ENCODE data around the gene RPH3AL.

The RPH3AL gene

GRCh38 chr17:388087-388486, 35.5 kb upstream of the RPH3AL start:
- no peak overlapping the region for H3K4me3 ChIP-seq (ENCODE audit: insufficient read depth, low read depth, low read length)
- no peaks in the 10 kb centered on the region for H3K36me3 ChIP-seq (ENCODE audit: control insufficient read depth, insufficient read depth, low read length)
- peaks cover 19% of the 10 kb centered on the region for H3K4me1 ChIP-seq (ENCODE audit: control insufficient read depth, insufficient read depth, low read length)
- H3K27me3 ChIP-seq (ENCODE audit: control insufficient read depth, insufficient read depth, low read length, poor library complexity, severe bottlenecking): peaks cover 30% of the 10 kb centered on the region
- 91 to 94% methylated on average over 10 of the region's 10 CpGs for WGBS, 2 experiments
- H3K27ac ChIP-seq (ENCODE audit: insufficient read depth, low read depth, low read length, poor library complexity, severe bottlenecking): no peak overlapping the region
- H3K9me3 ChIP-seq (ENCODE audit: control insufficient read depth, low read length): no peaks in the 10 kb centered on the region

- Histone ChIP-seq H3K27ac (ENCODE audit: insufficient read depth, low read depth, low read length, poor library complexity, severe bottlenecking) (no peak overlapping the region), H3K27me3 (ENCODE audit: control insufficient read depth, insufficient read depth, low read length, poor library complexity, severe bottlenecking) (peaks cover 36% of the 10 kb centered on the region), H3K4me1 (ENCODE audit: control insufficient read depth, insufficient read depth, low read length) (peaks cover 35% of the 10 kb centered on the region), H3K4me3 (ENCODE audit: insufficient read depth, low read depth, low read length) (peak overlapping the region; percentile 41), H3K36me3 (ENCODE audit: control insufficient read depth, insufficient read depth, low read length) (no peaks in the 10 kb centered on the region), H3K9me3 (ENCODE audit: control insufficient read depth, low read length) (no peaks in the 10 kb centered on the region)
- WGBS, 2 experiments: 1% methylated on average over 57 of the region's 57 CpGs
Observed at GRCh38 chr17:386141-386876, 33.7 kb upstream of the RPH3AL start.

GRCh38 chr17:385836-386140, 33.2 kb upstream of the RPH3AL start:
- Histone ChIP-seq H3K4me3 (ENCODE audit: insufficient read depth, low read depth, low read length) (peak overlapping the region; percentile 41), H3K9me3 (ENCODE audit: control insufficient read depth, low read length) (no peaks in the 10 kb centered on the region), H3K27ac (ENCODE audit: insufficient read depth, low read depth, low read length, poor library complexity, severe bottlenecking) (no peak overlapping the region), H3K4me1 (ENCODE audit: control insufficient read depth, insufficient read depth, low read length) (peaks cover 35% of the 10 kb centered on the region), H3K27me3 (ENCODE audit: control insufficient read depth, insufficient read depth, low read length, poor library complexity, severe bottlenecking) (peaks cover 36% of the 10 kb centered on the region), H3K36me3 (ENCODE audit: control insufficient read depth, insufficient read depth, low read length) (no peaks in the 10 kb centered on the region)
- WGBS, 2 experiments: 0 to 1% methylated on average over 39 to 42 of the region's 42 CpGs

DNA sequence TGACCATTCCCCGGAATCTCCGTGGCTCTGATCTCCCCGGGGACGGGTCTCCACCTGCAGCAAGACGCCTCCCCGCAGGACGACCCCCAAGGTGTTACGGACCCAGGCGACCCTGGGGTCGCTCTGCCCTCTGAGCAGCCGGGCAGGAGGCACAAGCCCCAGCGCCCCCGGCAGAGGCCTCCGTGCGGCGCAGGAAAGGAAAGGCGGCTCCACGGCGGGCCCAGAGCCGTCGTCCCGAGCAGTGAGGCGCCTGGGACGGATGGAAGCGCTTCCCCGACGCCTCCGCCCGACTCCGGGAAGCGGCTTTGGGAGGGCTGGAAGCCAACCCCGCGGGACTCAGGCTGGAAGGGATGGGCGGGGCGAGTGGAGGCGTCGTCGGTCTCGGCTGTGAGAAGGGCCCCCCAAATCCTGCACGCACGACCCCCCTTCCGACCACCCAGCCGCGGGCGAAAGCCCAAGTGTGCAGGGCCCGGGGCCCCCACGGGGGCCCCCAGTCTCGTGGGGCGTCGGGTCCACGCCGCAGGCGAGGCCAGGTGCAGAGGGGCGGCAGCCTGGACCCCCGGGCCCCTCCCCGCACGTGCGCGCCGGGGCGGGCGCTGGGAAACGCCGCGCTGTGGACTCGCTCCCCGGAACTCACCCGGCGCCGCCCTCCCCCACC, 32.7 kb upstream of the RPH3AL start:
- no peaks in the 10 kb centered on the region for H3K9me3 ChIP-seq (ENCODE audit: control insufficient read depth, low read length)
- peak overlapping the region; percentile 41 for H3K4me3 ChIP-seq (ENCODE audit: insufficient read depth, low read depth, low read length)
- H3K4me1 ChIP-seq (ENCODE audit: control insufficient read depth, insufficient read depth, low read length): peaks cover 35% of the 10 kb centered on the region
- H3K27me3 ChIP-seq (ENCODE audit: control insufficient read depth, insufficient read depth, low read length, poor library complexity, severe bottlenecking): peaks cover 36% of the 10 kb centered on the region
- no peak overlapping the region for H3K27ac ChIP-seq (ENCODE audit: insufficient read depth, low read depth, low read length, poor library complexity, severe bottlenecking)
- 1 to 2% methylated on average over 69 to 70 of the region's 70 CpGs for WGBS, 2 experiments
- no peaks in the 10 kb centered on the region for H3K36me3 ChIP-seq (ENCODE audit: control insufficient read depth, insufficient read depth, low read length)

DNA sequence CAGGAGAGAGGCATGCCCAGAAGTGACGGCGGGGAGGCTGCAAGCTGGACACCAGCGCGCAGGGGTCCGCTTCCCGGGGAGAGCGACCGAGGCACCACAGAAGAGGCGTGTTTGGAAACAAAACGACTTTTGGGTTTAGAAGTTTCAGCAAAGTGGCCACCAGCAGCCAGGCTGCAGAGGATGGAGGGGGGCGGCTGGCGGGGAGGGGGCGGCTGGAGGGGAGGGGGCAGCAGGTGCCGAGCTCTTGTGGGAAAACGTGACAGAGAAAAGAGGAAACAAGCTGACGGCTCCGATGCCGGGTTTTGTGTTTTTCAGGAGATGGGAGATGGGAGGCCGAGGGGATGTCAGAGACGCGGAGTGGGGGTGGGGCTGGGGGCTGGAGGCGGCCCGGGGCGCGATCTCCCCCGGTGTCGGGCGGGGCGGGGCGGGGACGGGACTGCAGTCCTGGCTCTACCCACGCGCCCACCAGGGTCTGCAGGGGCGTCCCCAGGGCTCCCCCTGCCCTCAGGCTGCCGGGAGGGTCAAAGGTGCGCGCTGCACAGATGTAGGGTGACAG, 32.1 kb upstream of the RPH3AL start:
- 8 to 11% methylated on average over 37 of the region's 37 CpGs for WGBS, 2 experiments
- Histone ChIP-seq H3K36me3 (ENCODE audit: control insufficient read depth, insufficient read depth, low read length) (no peaks in the 10 kb centered on the region), H3K27ac (ENCODE audit: insufficient read depth, low read depth, low read length, poor library complexity, severe bottlenecking) (no peak overlapping the region), H3K4me1 (ENCODE audit: control insufficient read depth, insufficient read depth, low read length) (peaks cover 35% of the 10 kb centered on the region), H3K27me3 (ENCODE audit: control insufficient read depth, insufficient read depth, low read length, poor library complexity, severe bottlenecking) (peaks cover 36% of the 10 kb centered on the region), H3K4me3 (ENCODE audit: insufficient read depth, low read depth, low read length) (peak overlapping the region; percentile 41), H3K9me3 (ENCODE audit: control insufficient read depth, low read length) (no peaks in the 10 kb centered on the region)

DNA sequence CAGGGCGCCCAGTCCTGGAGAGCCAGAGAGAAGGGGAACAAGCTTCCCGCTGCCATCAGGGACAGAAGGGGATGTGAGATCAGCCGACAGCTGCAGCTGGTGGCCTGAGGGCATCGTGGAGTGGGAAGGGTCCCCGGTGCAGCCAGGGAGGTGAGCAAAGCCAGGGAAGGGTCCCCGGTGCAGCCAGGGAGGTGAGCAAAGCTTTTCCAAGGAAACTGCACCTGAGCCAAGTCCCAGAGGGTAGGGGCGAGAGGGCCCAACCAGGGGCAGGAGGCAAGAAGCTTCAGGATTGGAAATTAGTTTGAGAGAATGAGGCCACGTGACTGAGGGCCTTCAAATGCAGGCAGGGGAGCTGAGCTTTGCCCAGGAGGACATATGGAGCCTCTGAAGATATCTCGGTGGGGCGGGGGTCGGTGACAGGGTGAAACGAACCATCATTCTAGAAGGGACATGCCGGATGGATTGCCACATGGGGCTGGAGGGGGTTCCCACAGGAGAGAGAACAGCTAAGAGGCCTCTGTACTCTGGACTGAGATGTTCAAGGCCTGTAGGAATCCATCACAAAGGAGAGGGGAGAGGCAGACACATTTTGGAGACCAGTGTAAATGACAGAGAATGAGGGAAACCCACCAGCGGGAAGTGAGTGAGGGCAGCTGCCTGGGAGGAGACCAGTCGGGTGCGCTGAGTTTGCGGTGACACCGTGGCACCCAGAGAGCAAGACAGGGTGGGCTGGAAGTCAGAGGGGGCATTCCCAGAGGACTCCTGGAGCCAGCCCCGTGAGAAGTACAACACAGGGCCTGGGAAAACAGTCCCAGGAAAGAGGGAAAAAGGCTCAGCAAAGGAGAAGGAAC, 31.4 kb upstream of the RPH3AL start:
- Histone ChIP-seq H3K36me3 (ENCODE audit: control insufficient read depth, insufficient read depth, low read length) (no peaks in the 10 kb centered on the region), H3K4me1 (ENCODE audit: control insufficient read depth, insufficient read depth, low read length) (peaks cover 35% of the 10 kb centered on the region), H3K27ac (ENCODE audit: insufficient read depth, low read depth, low read length, poor library complexity, severe bottlenecking) (no peak overlapping the region), H3K4me3 (ENCODE audit: insufficient read depth, low read depth, low read length) (no peak overlapping the region), H3K27me3 (ENCODE audit: control insufficient read depth, insufficient read depth, low read length, poor library complexity, severe bottlenecking) (peaks cover 36% of the 10 kb centered on the region), H3K9me3 (ENCODE audit: control insufficient read depth, low read length) (no peaks in the 10 kb centered on the region)
- 55% methylated on average over 19 of the region's 19 CpGs for WGBS, 2 experiments

- Histone ChIP-seq H3K27ac (ENCODE audit: insufficient read depth, low read depth, low read length, poor library complexity, severe bottlenecking) (peak overlapping the region; percentile 42), H3K27me3 (ENCODE audit: control insufficient read depth, insufficient read depth, low read length, poor library complexity, severe bottlenecking) (peaks cover 35% of the 10 kb centered on the region), H3K4me1 (ENCODE audit: control insufficient read depth, insufficient read depth, low read length) (peaks cover 35% of the 10 kb centered on the region), H3K4me3 (ENCODE audit: insufficient read depth, low read depth, low read length) (no peak overlapping the region), H3K36me3 (ENCODE audit: control insufficient read depth, insufficient read depth, low read length) (no peaks in the 10 kb centered on the region), H3K9me3 (ENCODE audit: control insufficient read depth, low read length) (no peaks in the 10 kb centered on the region)
- WGBS, 2 experiments: 40 to 44% methylated on average over 13 of the region's 13 CpGs
Observed at GRCh38 chr17:382644-383533, 30.3 kb upstream of the RPH3AL start.

- no peaks in the 10 kb centered on the region for H3K36me3 ChIP-seq (ENCODE audit: control insufficient read depth, insufficient read depth, low read length)
- no peak overlapping the region for H3K4me3 ChIP-seq (ENCODE audit: insufficient read depth, low read depth, low read length)
- H3K4me1 ChIP-seq (ENCODE audit: control insufficient read depth, insufficient read depth, low read length): peaks cover 39% of the 10 kb centered on the region
- H3K9me3 ChIP-seq (ENCODE audit: control insufficient read depth, low read length): no peaks in the 10 kb centered on the region
- H3K27ac ChIP-seq (ENCODE audit: insufficient read depth, low read depth, low read length, poor library complexity, severe bottlenecking): no peak overlapping the region
- peaks cover 28% of the 10 kb centered on the region for H3K27me3 ChIP-seq (ENCODE audit: control insufficient read depth, insufficient read depth, low read length, poor library complexity, severe bottlenecking)
- 50 to 51% methylated on average over 9 of the region's 9 CpGs for WGBS, 2 experiments
Observed at GRCh38 chr17:381941-382643, 29.5 kb upstream of the RPH3AL start.

GRCh38 chr17:381516-381915, 28.9 kb upstream of the RPH3AL start:
- H3K9me3 ChIP-seq (ENCODE audit: control insufficient read depth, low read length): no peaks in the 10 kb centered on the region
- peaks cover 28% of the 10 kb centered on the region for H3K27me3 ChIP-seq (ENCODE audit: control insufficient read depth, insufficient read depth, low read length, poor library complexity, severe bottlenecking)
- no peak overlapping the region for H3K4me3 ChIP-seq (ENCODE audit: insufficient read depth, low read depth, low read length)
- peaks cover 39% of the 10 kb centered on the region for H3K4me1 ChIP-seq (ENCODE audit: control insufficient read depth, insufficient read depth, low read length)
- no peaks in the 10 kb centered on the region for H3K36me3 ChIP-seq (ENCODE audit: control insufficient read depth, insufficient read depth, low read length)
- H3K27ac ChIP-seq (ENCODE audit: insufficient read depth, low read depth, low read length, poor library complexity, severe bottlenecking): no peak overlapping the region
- 70 to 75% methylated on average over 8 of the region's 8 CpGs for WGBS, 2 experiments

Data from ectodermal cell (in vitro differentiated cells).